Measurements from ENCODE around the gene MAT2A.
"Not testable (repeated sequence)": the region's sequence is repeated elsewhere in the genome, so short reads cannot be mapped to it uniquely, and the experiment has no call there.

The MAT2A gene

GRCh38 chr2:85580206-85580605, 41.2 kb downstream of the MAT2A start:
- DNase-seq = no peak

- DNase-seq = no peak
These were observed 43.5 kb downstream of the MAT2A start for GRCh38 chr2:85582492-85582891.

DNA sequence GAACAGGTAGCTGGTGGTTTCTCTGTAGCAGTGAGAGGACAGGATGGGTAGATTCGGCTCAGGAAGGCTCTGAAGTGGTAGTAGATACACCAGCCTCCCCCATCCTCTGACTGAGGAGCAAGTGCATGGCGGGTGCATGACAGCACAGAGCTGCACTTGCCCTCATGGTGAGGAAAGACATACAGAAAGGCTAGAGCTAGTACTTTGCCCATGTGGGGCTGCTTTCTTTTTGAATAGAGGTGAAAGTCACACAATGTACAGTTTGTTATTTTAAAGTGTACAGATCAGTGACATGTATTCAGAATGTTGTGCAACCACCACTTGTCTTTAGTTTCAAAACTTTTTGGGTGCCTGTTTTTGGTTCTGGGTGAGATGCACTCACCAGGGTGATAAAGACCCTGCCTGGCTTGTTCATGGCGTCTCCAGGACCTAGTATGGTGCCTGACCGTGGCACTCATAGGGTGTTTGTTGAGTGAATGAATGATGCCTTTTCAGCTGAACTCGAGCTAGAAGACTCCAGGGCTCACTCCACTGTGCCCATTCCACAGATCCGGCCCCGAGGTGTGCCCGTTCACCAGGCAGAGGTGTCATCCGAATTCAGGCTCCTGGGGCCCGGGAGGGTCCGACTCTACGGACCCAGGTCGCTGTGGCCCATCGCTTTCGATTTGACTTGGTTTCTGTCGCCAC, 44.8 kb downstream of the MAT2A start:
- DNase-seq = peak; percentile 33

DNA sequence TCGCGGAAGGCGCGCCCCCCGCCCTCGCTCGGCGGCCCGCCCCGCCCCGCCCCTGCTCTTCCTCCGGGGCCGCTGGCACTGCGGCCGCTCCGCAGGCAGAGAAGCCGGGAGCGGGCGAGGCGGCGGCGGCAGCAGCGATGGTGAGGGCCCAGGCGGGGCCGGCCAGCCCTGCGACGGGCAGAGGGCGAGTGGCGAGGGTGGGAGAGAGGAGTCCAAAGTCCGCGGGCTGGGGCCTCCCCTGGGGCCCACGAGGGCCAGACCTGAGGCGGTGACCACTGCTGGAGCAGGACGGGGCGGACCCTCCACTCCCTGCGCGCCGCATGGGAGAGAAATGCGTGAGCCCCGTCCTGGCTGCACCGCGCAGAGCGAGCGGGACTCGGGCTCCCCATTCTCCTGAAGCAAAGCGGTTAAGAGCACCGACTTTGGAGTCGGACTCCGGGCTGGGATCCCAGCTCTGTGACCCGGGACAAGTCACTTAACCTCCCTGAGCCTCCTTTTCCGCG, 45.4 kb downstream of the MAT2A start, which contains the start of gene VAMP5:
VAMP5 (plus strand) TSS at position 78 of the 503 bp plus-strand sequence; CDS start at position 138, 60 bp downstream.
- peak; percentile 37 for DNase-seq

GRCh38 chr2:85584857-85585780, 46.2 kb downstream of the MAT2A start:
- DNase-seq = peak; percentile 34

GRCh38 chr2:85585781-85586105, 46.8 kb downstream of the MAT2A start:
- no peak for DNase-seq

- no peak for DNase-seq
These were observed 49.3 kb downstream of the MAT2A start for GRCh38 chr2:85588236-85588635.

DNA sequence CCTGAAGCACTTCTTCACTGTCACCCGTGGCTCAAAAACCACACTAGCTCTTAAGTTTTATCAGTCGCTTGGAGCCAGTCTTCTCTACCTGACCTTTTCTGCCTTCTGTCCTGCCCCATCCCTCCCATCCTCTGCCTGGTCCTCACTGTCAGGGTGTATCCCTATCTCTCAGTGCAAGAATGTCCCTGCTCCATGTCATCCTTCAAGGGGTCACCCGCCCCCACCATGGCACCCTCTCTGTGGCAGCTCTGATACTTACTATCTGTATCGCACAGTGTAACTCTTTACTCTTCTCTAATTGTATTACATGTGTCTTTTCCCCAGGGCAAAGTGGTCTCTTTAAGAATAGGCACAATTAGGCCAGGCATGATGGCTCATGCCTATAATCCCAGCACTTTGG, 49.7 kb downstream of the MAT2A start:
- DNase-seq = no peak

GRCh38 chr2:85589181-85589580, 50.2 kb downstream of the MAT2A start:
- no peak for DNase-seq

DNA sequence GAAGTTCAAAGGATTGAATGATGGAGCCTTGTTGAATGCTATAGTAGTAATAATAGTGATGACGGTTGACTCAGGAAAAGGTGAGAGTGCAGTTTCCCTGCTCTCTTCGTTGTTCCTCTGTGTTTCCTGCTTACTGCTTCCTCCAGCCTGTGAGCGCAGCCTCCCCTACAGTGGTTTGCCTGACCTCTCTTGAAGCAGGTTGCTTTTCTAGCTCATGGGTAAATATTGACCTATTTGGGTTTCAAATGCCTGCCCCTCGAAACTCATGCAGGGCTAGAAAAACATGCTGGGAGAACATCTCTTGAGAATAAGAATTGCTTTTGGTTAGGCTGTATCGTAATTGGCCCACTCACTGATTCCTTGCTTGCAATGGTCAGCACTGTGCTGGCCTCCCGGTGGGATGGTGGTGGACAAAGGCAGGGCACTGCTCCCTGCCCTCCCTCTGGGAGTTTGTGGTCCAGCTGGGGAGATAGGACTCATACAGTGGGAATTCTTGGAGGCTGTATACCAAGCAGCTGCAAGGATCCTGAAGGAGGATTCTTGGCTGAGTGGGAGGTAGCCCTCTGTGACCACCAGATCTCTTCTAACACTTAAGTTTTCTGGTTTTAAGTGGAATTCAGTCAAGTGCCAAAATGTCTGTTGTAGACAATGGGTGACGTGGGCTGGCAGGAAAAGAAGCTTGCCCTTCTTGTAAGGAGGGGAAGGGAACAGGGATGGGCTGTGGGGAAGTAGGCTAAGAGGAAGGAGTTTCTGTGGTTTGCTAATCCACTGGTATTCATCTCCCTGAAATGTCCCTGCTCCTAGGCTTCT, 51.2 kb downstream of the MAT2A start:
- no peak for DNase-seq

DNA sequence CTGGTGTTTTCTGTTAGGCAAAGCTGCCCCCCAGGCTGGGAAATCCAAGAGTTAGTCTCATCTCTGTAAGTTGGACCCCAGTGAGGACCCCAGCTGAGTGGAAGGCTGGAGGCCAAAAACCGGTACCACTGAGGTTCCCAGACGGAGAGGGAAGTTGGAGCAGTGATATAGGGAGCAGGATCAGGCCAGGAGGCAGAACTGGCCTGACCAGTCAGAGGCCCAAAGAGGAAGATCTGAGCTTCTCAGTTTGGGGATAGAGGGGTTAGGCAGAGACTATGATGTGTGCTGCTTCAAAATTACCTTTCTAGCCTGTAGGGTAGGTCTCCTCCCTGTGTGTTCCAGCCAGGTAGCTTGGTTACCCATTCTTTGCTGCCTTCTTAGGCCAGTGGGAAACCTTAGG, 52.0 kb downstream of the MAT2A start:
- DNase-seq = no peak

- no peak for DNase-seq
These were observed 52.6 kb downstream of the MAT2A start for GRCh38 chr2:85591563-85591962.

- DNase-seq = not testable (repeated sequence)
These were observed 53.3 kb downstream of the MAT2A start for GRCh38 chr2:85592299-85592698.

DNA sequence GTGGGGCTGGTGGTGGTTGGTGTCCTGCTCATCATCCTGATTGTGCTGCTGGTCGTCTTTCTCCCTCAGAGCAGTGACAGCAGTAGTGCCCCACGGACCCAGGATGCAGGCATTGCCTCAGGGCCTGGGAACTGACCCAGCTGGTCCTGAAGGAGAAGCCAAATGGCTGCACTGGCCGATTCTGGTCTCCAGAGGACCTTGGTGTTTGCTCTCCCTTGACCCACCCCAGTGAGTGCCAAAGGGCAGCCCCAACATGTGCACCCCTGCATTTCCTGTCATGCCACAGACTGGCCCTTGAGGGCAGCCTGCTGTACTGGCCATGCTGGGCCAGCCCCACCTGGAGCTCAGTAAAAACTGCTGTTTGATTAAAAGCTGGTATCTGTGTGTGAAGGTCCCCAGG, 54.1 kb downstream of the MAT2A start:
- no peak for DNase-seq

All from activated naive CD4-positive, alpha-beta T cell treated with anti-CD3 and anti-CD28 coated beads, Interleukin-2, amount 50 U/mL, for 16 hours (primary cell).